Astrocyte (in vitro differentiated cells and primary cell): ENCODE data around the gene KATNA1. TPM values are rescaled to one million over a fixed set of nuclear protein-coding genes. Genes with fewer than 3 reads are reported as not detected.

Source experiments
- DNase-seq: peaks from one replicate; pipeline ENCODE4 v3.0.0-alpha.2; 2010; ENCODE audit warnings: low read depth
- FAIRE-seq: peaks from 2 replicates; lab custom pipeline; 2011; peaks lifted over from hg19 to GRCh38; lab: Jason Lieb, UNC
- H2AFZ ChIP-seq: 2 replicates; pipeline ENCODE4 v1.6.0; 2012; ENCODE audit warnings: low read depth, low read length, inconsistent platforms
- H3K27ac ChIP-seq: 2 replicates; pipeline ENCODE4 v1.5.1; 2011; ENCODE audit warnings: low read depth, low read length, inconsistent platforms
- H3K27me3 ChIP-seq: 2 replicates; pipeline ENCODE4 v1.6.0; 2011; ENCODE audit warnings: low read length, inconsistent platforms; ENCODE audit not compliant: insufficient read depth
- H3K36me3 ChIP-seq: 2 replicates; pipeline ENCODE4 v1.5.1; 2011; ENCODE audit warnings: low read length, inconsistent platforms; ENCODE audit not compliant: insufficient read depth
- H3K4me1 ChIP-seq: 2 replicates; pipeline ENCODE4 v1.5.1; 2011; ENCODE audit warnings: low read length, inconsistent platforms; ENCODE audit not compliant: insufficient read depth
- H3K4me2 ChIP-seq: 2 replicates; pipeline ENCODE4 v1.6.0; 2012; ENCODE audit warnings: low read length, inconsistent platforms
- H3K4me3 ChIP-seq: 2 replicates; pipeline ENCODE4 v1.5.1; 2011; ENCODE audit warnings: low read depth, mild to moderate bottlenecking, low read length, inconsistent platforms; ENCODE audit not compliant: insufficient read depth
- H3K79me2 ChIP-seq: 2 replicates; pipeline ENCODE4 v1.6.0; 2012; ENCODE audit warnings: mild to moderate bottlenecking, low read length, inconsistent platforms; ENCODE audit not compliant: insufficient read depth
- H3K9ac ChIP-seq: 2 replicates; pipeline ENCODE4 v1.6.0; 2012; ENCODE audit warnings: mild to moderate bottlenecking, low read length, inconsistent platforms
- H3K9me3 ChIP-seq: 2 replicates; pipeline ENCODE4 v1.5.1; 2012; ENCODE audit warnings: low read depth, mild to moderate bottlenecking, low read length, inconsistent platforms; ENCODE audit not compliant: insufficient read depth
- H4K20me1 ChIP-seq: 2 replicates; pipeline ENCODE4 v1.6.0; 2012; ENCODE audit warnings: low read length, inconsistent platforms; ENCODE audit not compliant: insufficient read depth
- H3K27ac Mint-ChIP-seq: one replicate; pipeline ENCODE4 v1.8.0; 2021; ENCODE audit warnings: mild to moderate bottlenecking, mixed read lengths; ENCODE audit not compliant: unreplicated experiment
- H3K27me3 Mint-ChIP-seq: one replicate; pipeline ENCODE4 v1.8.0; 2021; ENCODE audit warnings: low read depth, mixed read lengths; ENCODE audit not compliant: unreplicated experiment
- H3K36me3 Mint-ChIP-seq: one replicate; pipeline ENCODE4 v1.8.0; 2021; ENCODE audit warnings: low read depth, mixed read lengths; ENCODE audit not compliant: unreplicated experiment
- H3K4me1 Mint-ChIP-seq: one replicate; pipeline ENCODE4 v1.8.0; 2021; ENCODE audit warnings: low read depth, mixed read lengths; ENCODE audit not compliant: unreplicated experiment
- H3K4me3 Mint-ChIP-seq: one replicate; pipeline ENCODE4 v1.8.0; 2021; ENCODE audit warnings: mild to moderate bottlenecking, moderate library complexity, mixed read lengths; ENCODE audit not compliant: unreplicated experiment
- H3K9me3 Mint-ChIP-seq: one replicate; pipeline ENCODE4 v1.8.0; 2021; ENCODE audit warnings: mild to moderate bottlenecking, mixed read lengths; ENCODE audit not compliant: unreplicated experiment
- CTCF ChIP-seq: IDR thresholded peaks from 2 replicates; pipeline ENCODE4 v1.5.1; 2011; ENCODE audit warnings: low read depth, mild to moderate bottlenecking, inconsistent platforms, low read length, moderate library complexity; ENCODE audit not compliant: insufficient read depth
- EZH2 ChIP-seq: IDR thresholded peaks from 2 replicates; pipeline ENCODE4 v1.6.1; 2012; ENCODE audit warnings: mild to moderate bottlenecking, low read length, inconsistent platforms; ENCODE audit not compliant: insufficient read depth
- total RNA-seq: library from RNA; stranded (reverse); gene quantifications from 2 replicates; pipeline ENCODE4 v1.2.1, GENCODE V29; 2021

The KATNA1 gene
- total RNA-seq, 1 donor from 2014 or later = 14.3 TPM

DNA sequence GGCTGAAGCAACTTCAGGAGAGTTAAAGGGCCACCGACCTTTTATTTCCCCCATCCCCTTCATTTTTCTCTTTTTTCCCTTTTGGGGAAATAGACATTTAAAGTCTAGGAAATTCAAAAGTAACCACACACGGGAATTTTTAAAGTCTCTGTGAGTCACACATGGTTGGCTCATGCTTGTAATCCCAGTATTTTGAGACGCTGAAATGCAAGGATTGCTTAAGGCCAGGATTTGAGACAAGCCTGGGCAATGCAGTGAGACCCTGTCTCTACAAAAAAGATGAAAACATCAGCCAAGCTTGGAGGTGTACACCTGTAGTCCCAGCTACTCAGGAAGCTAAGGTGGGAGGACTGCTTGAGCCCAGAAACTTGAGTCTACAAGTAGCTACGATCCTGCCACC is 34.2 kb downstream of the KATNA1 start:
- H3K4me3 Mint-ChIP-seq = no peak overlapping the region
- no peak overlapping the region for H3K9ac ChIP-seq
- FAIRE-seq = no peak

GRCh38 chr6:149608381-149608982 is 40.0 kb downstream of the KATNA1 start:
- TF ChIP-seq CTCF (no peak), EZH2 (no peak)
- DNase-seq (no peak), FAIRE-seq (no peak)
- Histone ChIP-seq H3K4me1 (no peaks in the 10 kb centered on the region), H3K36me3 (no peaks in the 10 kb centered on the region), H3K4me2 (no peak overlapping the region), H3K27ac (no peak overlapping the region), H3K9ac (no peak overlapping the region), H2AFZ (no peak overlapping the region), H4K20me1 (no peaks in the 10 kb centered on the region), H3K4me3 (no peak overlapping the region), H3K9me3 (no peaks in the 10 kb centered on the region), H3K79me2 (no peaks in the 10 kb centered on the region), H3K27me3 (no peaks in the 10 kb centered on the region)
- Mint-ChIP-seq H3K9me3 (no peaks in the 10 kb centered on the region), H3K4me1 (no peaks in the 10 kb centered on the region), H3K27ac (no peak overlapping the region), H3K4me3 (no peak overlapping the region), H3K27me3 (no peaks in the 10 kb centered on the region), H3K36me3 (peaks cover 7% of the 10 kb centered on the region)

More for the DNA sequence above, 34.2 kb downstream of the KATNA1 start:
- Mint-ChIP-seq H3K27me3 (no peaks in the 10 kb centered on the region), H3K9me3 (no peaks in the 10 kb centered on the region), H3K4me1 (peaks cover 6% of the 10 kb centered on the region), H3K27ac (peak overlapping the region; percentile 34), H3K36me3 (peaks cover 19% of the 10 kb centered on the region)
- TF ChIP-seq CTCF (no peak), EZH2 (no peak)
- DNase-seq = peak; percentile 12
- no peaks in the 10 kb centered on the region for H3K4me1 ChIP-seq
- H2AFZ ChIP-seq = no peak overlapping the region
- H3K79me2 ChIP-seq = no peaks in the 10 kb centered on the region
- no peaks in the 10 kb centered on the region for H4K20me1 ChIP-seq
- H3K4me2 ChIP-seq = no peak overlapping the region
- H3K36me3 ChIP-seq = peaks cover 2% of the 10 kb centered on the region
- H3K27ac ChIP-seq = no peak overlapping the region
- no peaks in the 10 kb centered on the region for H3K9me3 ChIP-seq
- no peak overlapping the region for H3K4me3 ChIP-seq
- H3K27me3 ChIP-seq = no peaks in the 10 kb centered on the region

GRCh38 chr6:149600508-149600907 is 48.0 kb downstream of the KATNA1 start:
- Mint-ChIP-seq H3K27me3 (no peaks in the 10 kb centered on the region), H3K4me3 (no peak overlapping the region), H3K4me1 (no peaks in the 10 kb centered on the region), H3K27ac (no peak overlapping the region), H3K9me3 (no peaks in the 10 kb centered on the region), H3K36me3 (peaks cover 9% of the 10 kb centered on the region)
- Histone ChIP-seq H3K36me3 (peaks cover 11% of the 10 kb centered on the region), H3K79me2 (no peaks in the 10 kb centered on the region), H3K4me2 (no peak overlapping the region), H3K9me3 (no peaks in the 10 kb centered on the region), H2AFZ (no peak overlapping the region), H4K20me1 (no peaks in the 10 kb centered on the region), H3K27me3 (no peaks in the 10 kb centered on the region), H3K4me1 (no peaks in the 10 kb centered on the region), H3K9ac (no peak overlapping the region), H3K4me3 (no peak overlapping the region), H3K27ac (no peak overlapping the region)
- no peak for TF ChIP-seq EZH2
- no peak for TF ChIP-seq CTCF
- no peak for DNase-seq
- no peak for FAIRE-seq
